GM21528 (cell line): Measurements from ENCODE around the gene GABBR1.

Experiments
- ATAC-seq: cut with Tn5 transposase; IDR thresholded peaks from one replicate; pipeline ENCODE4 v1.9.1; 2021; ENCODE audit warnings: mild to moderate bottlenecking, moderate library complexity; ENCODE audit not compliant: unreplicated experiment, low FRiP score

The GABBR1 gene

DNA sequence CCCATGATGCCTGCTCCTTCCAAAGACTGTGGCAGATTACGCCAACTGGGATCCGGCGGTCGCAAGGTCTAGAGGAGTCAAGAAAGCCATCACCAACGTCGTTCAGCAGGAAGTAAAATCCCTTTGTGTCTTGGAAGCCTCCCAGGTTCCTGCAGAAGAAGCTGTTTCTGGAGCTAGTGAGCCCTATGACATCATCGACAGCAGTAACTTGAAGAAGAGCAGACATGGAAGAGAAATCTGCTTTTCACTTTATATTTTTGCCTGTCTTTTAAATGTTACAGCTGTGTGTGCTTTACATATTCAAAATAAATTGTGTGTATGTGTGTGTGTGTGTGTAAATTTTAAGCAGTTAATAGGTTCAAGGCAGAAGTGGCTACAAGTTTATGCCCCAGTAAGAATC is 55.4 kb downstream of the GABBR1 start:
- no peak for ATAC-seq

DNA sequence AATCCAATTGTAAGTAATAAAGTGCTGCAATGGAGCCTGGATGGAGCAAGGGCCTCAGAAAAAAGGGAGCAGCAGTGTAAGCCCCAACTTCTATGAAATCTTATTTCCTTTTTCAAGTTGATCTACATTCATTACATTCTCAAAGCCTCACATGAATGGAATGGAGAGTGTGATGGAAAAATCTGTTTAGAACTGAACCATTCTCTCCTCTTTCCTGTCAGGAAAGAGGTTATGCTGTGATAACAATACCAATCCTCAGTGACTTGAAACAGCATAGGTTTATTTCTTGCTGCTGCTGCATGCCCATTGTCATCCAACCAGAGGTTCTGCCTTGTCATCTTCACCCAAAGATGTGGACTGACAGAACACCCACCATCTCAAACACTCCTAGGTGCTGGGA is 56.9 kb downstream of the GABBR1 start:
- ATAC-seq = no peak

DNA sequence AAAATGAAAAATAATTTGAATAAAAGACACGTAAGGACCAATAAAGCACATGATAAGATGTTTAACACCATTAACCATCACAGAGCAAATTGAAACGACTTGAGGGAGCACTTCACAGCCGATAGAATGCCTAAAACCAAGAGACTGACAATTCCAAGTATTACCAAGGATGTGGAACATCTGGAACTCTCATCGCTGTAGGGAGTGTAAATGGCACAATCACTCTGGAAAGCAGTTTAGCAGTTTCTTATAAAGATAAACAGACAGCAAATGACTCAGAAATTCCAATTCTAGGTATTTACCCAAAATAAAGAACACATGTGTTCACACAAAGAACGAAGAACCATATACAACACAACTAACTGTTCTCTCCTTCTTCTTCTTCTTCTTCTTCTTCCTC is 65.0 kb downstream of the GABBR1 start:
- ATAC-seq = no peak

- ATAC-seq = no peak
These were observed 65.4 kb downstream of the GABBR1 start for GRCh38 chr6:29567541-29567940.

DNA sequence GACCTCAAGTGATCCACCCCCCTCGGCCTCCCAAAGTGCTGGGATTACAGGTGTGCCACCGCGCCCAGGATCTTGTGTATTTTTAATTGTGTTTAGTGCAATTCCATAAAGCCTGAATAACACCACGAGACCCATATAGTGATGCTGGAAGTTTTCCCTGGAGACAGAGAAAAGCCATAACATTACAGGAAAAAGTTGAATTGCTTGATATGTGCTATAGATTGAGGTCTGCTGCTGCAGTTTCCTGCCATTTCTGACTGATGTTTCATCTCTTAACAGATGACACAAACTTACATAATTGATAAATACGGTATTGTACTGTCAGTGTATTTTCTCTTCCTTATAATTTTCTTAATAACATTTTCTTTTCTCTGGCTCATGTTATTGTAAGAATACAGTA is 66.1 kb downstream of the GABBR1 start:
- no peak for ATAC-seq

GRCh38 chr6:29564875-29565274 is 68.1 kb downstream of the GABBR1 start:
- no peak for ATAC-seq

DNA sequence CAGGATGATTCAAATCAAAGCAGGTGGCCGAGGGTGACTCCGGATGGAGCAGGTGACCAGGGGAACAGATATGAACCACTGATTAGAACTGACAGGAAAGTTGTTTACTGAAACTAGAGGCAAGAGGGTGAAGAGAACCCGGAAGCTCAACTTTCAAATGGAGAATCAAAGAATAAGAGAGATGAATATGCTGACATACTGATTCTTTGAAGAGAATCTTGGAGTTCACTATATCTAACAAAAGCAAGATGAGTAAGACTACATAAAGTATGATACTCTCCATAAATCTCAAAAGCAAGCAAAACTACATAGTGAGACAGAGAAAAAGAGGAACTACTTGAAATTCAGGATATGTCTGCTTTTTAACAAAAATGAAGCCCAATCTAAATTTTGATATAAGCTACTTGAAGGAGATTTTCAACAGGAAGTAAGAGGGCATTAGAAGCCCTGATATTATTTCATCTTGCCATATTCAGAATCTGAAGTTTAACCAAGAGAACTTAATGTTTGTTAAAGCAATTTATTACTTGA is 69.5 kb downstream of the GABBR1 start:
- no peak for ATAC-seq

GRCh38 chr6:29561606-29562181 is 71.3 kb downstream of the GABBR1 start:
- no peak for ATAC-seq

DNA sequence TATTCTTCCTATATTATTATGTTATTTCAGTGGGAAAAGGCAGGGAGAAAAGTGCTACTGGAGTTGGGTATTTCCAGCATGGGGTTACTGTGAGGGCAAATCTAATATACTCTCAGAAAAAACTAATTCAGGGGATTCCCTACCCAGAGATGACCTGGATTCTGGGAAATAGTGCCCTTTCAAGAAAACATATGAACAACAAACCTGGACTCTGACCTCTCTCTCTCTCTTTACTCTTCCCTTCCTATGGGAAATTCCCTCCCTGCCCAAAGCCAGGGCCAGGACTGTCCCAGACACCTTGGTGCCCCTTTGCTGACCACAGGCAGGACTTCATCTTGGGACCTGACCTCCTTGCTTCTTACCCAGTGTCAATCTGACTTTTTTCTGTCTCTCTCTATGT is 71.9 kb downstream of the GABBR1 start:
- no peak for ATAC-seq

DNA sequence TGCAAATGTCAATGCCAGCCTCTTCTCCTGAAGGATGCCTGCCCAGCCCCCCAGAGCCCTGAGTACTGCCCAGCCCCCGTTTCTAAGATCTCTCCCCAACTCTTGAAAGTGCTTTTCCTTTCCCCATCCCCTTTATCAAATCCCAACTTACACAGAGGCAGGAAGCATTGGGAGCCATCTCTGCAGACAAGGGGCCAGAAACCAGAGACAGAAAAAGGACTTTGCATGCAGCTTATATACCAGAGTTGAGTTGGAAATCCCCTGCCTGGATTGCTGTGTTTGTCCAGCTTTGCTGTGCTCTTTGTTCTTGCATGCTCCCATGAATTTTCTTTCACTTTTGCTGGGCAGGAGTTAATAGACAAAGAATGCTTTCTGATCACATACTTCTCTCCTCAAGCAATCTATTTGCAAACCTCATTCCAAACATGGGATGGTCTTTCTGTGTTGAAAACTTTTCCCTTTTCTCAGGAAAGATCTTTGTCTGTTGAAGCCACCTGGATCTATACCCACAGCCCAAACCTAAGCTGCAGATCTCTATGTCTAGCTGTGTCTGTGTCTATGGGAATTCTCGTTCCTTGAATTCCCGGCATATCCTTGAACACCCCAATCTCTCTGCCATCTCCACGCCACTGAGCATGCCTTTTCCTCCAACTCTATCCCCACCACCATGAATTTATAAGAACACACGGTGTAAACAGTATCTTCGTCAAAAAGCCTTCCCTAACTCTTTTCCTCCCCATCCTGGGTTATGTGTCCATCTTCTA is 73.3 kb downstream of the GABBR1 start, which contains the start of gene UBD:
Gene UBD, minus strand, starts transcription at position 209 of the 764 bp plus-strand sequence. Its CDS starts 31 bp downstream, at position 178.
- ATAC-seq = no peak

- ATAC-seq = no peak
These were observed 74.4 kb downstream of the GABBR1 start for GRCh38 chr6:29558439-29559079.

DNA sequence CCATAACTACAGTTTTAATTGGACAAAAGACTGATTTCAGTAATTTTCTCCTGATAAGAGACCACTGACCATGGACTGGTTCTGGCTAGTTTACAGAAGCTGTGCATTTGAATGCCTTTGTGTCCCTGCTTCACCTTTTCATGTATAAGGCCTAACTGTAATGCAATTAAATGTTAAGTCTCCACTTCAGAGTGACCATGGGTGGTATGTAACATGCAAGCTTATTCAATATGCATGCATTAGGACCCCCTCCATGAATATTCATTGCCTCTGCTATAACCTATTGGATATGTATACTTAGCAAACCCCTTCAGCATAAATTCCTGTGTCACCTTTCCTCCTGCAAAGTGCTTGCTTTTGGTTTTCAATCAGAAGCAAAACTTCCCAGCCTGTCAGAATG is 75.7 kb downstream of the GABBR1 start:
- no peak for ATAC-seq

- ATAC-seq = no peak
These were observed 78.2 kb downstream of the GABBR1 start for GRCh38 chr6:29554764-29555163.

DNA sequence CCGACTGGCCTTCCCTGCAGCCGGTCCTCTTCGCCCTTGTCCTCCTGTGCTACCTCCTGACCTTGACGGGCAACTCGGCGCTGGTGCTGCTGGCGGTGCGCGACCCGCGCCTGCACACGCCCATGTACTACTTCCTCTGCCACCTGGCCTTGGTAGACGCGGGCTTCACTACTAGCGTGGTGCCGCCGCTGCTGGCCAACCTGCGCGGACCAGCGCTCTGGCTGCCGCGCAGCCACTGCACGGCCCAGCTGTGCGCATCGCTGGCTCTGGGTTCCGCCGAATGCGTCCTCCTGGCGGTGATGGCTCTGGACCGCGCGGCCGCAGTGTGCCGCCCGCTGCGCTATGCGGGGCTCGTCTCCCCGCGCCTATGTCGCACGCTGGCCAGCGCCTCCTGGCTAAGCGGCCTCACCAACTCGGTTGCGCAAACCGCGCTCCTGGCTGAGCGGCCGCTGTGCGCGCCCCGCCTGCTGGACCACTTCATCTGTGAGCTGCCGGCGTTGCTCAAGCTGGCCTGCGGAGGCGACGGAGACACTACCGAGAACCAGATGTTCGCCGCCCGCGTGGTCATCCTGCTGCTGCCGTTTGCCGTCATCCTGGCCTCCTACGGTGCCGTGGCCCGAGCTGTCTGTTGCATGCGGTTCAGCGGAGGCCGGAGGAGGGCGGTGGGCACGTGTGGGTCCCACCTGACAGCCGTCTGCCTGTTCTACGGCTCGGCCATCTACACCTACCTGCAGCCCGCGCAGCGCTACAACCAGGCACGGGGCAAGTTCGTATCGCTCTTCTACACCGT is 79.5 kb downstream of the GABBR1 start:
- no peak for ATAC-seq

GRCh38 chr6:29552512-29553051 is 80.4 kb downstream of the GABBR1 start:
- peak; percentile 89 for ATAC-seq

DNA sequence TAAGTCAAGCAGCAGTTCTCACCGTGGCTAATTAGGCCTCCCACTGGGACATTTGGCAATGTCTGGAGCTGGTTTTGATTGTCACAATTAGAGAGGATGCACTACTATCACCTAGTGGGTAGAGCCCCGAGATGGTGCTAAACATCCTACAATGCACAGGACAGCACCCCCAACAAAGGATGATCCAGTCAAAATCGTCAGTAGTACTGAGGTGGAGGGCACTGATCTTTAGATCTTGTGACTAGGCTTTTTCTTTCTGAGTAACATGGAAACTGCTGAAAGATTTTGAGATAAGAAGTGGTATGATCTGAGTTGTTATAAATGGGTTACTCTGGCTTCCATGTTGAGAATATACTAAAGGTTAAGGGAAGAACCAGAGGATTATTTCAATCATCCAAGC is 85.4 kb downstream of the GABBR1 start:
- no peak for ATAC-seq

GRCh38 chr6:29537714-29538403 is 95.1 kb downstream of the GABBR1 start:
- no peak for ATAC-seq

GRCh38 chr6:29532320-29532951 is 100.5 kb downstream of the GABBR1 start:
- no peak for ATAC-seq

DNA sequence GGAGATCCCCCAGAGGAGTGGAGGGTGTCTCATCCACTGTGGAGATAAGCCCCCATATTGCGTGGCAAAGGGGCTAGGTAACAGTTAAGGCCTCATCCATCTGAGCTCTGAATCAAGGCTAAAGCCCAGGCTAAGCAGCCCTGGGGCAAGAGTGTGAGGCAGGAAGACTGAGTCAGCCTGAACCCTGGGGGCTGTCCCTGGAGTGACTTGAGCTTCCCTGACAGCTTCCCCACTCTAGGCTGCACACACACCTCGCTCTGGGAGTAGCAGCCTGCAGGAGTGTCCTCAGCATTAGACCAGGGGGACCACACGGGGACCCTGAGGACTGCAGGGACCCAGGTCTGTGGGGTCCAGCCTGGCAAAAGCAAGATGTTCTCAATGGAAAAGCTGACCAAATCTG is 101.3 kb downstream of the GABBR1 start:
- ATAC-seq = no peak
